Glutamatergic neuron (in vitro differentiated cells): Measurements from ENCODE around the gene ATP9A. TPM values are rescaled to one million over a fixed set of nuclear protein-coding genes. Genes with fewer than 3 reads are reported as not detected.
A peak's percentile ranks its signal among the peaks of the same experiment; 100 is the strongest.

Experiments
- DNase-seq: peaks from one replicate; pipeline ENCODE4 v3.0.0; 2022
- H3K27ac Mint-ChIP-seq: one replicate; pipeline ENCODE4 v1.8.0; 2020; ENCODE audit warnings: mild to moderate bottlenecking, mixed read lengths, inconsistent platforms; ENCODE audit not compliant: unreplicated experiment
- H3K27me3 Mint-ChIP-seq: one replicate; pipeline ENCODE4 v1.8.0; 2020; ENCODE audit warnings: mild to moderate bottlenecking, moderate library complexity, mixed read lengths, inconsistent platforms; ENCODE audit not compliant: unreplicated experiment
- H3K36me3 Mint-ChIP-seq: one replicate; pipeline ENCODE4 v1.8.0; 2020; ENCODE audit warnings: mild to moderate bottlenecking, mixed read lengths, inconsistent platforms; ENCODE audit not compliant: unreplicated experiment
- H3K4me1 Mint-ChIP-seq: one replicate; pipeline ENCODE4 v1.8.0; 2020; ENCODE audit warnings: mild to moderate bottlenecking, low read depth, mixed read lengths, inconsistent platforms; ENCODE audit not compliant: unreplicated experiment
- H3K4me3 Mint-ChIP-seq: one replicate; pipeline ENCODE4 v1.8.0; 2020; ENCODE audit warnings: mild to moderate bottlenecking, mixed read lengths, inconsistent platforms; ENCODE audit not compliant: unreplicated experiment
- H3K9me3 Mint-ChIP-seq: one replicate; pipeline ENCODE4 v1.8.0; 2020; ENCODE audit warnings: mild to moderate bottlenecking, moderate library complexity, mixed read lengths, inconsistent platforms; ENCODE audit not compliant: unreplicated experiment
- total RNA-seq: library from RNA; stranded (reverse); fragmentation: NEBNext Ultra II Directional; extraction: Animal tissue kit (Norgen Biotek cat#: 25700); gene quantifications from one replicate; pipeline ENCODE4 v1.2.1, GENCODE V29; 2021; ENCODE audit not compliant: unreplicated experiment
- TF ChIP-seq, protein P1 (sequence below): fragments of 200-600 bp; sonication (generic); IDR thresholded peaks from one replicate; pipeline ENCODE4 v1.5.0; 2021; ENCODE audit not compliant: partially characterized antibody, unreplicated experiment

Gene ATP9A
- total RNA-seq, 1 donor from 2014 or later = 66.1 TPM

DNA sequence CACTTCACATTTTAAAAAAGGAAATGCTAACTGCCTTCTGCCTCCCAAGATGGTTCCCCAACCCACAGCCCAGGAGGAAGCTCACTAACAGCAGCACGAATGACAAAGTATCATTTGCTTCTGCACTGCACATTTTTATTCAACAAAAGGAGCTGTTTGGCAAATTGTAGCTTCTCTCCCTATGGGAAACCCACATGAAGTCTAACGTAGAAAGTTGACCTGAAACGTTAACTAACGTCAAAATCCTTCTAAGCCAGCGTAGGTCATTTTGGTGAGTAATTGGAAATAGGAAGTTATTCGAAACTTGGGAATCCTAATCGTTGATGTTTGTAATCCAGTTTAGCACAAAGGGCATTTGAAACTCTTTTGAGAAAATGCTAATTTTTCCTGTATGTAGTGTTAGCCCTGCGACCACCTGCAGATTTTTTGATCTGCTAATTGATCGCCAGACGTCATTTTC lies 31.2 kb upstream of the ATP9A start:
- peaks cover 31% of the 10 kb centered on the region for H3K4me1 Mint-ChIP-seq
- H3K4me3 Mint-ChIP-seq = peak overlapping the region; percentile 94
- TF ChIP-seq, protein P1, sequence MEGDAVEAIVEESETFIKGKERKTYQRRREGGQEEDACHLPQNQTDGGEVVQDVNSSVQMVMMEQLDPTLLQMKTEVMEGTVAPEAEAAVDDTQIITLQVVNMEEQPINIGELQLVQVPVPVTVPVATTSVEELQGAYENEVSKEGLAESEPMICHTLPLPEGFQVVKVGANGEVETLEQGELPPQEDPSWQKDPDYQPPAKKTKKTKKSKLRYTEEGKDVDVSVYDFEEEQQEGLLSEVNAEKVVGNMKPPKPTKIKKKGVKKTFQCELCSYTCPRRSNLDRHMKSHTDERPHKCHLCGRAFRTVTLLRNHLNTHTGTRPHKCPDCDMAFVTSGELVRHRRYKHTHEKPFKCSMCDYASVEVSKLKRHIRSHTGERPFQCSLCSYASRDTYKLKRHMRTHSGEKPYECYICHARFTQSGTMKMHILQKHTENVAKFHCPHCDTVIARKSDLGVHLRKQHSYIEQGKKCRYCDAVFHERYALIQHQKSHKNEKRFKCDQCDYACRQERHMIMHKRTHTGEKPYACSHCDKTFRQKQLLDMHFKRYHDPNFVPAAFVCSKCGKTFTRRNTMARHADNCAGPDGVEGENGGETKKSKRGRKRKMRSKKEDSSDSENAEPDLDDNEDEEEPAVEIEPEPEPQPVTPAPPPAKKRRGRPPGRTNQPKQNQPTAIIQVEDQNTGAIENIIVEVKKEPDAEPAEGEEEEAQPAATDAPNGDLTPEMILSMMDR = no peak
- H3K36me3 Mint-ChIP-seq = no peaks in the 10 kb centered on the region
- peaks cover 7% of the 10 kb centered on the region for H3K9me3 Mint-ChIP-seq
- peaks cover 5% of the 10 kb centered on the region for H3K27me3 Mint-ChIP-seq
- H3K27ac Mint-ChIP-seq = no peak overlapping the region
- no peak for DNase-seq

DNA sequence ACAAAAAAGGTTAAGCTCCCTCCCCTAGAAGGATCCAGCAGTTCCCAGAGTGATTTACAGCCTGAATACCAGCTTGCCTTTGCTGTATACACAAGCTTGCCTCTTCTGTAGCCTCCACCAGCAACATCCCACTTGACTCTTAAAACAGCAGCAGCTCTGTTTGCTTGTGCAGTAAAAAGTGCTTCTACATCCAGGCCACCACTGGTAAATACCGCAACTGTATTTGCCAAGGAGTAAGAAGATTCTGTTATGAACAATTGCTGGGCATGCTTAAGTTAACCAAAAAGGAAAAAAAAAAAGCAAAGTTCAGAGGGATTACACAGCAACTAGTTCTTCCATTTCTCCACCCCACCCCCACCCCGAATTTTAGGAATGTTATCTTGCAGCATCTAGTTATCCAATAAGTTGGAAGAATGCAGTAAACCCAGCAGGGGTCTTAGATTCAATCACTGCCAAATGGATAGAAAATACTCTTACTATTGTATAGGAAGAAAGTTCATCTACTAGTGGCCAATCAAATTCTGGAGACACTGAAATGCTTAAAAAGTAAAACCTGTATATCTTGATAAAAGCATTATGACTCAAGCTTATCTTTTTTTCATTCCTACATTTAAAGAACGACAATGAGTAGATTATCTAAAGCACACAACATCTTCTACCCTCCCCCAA lies 29.3 kb upstream of the ATP9A start:
- no peak overlapping the region for H3K27ac Mint-ChIP-seq
- DNase-seq = no peak
- peaks cover 29% of the 10 kb centered on the region for H3K4me1 Mint-ChIP-seq

DNA sequence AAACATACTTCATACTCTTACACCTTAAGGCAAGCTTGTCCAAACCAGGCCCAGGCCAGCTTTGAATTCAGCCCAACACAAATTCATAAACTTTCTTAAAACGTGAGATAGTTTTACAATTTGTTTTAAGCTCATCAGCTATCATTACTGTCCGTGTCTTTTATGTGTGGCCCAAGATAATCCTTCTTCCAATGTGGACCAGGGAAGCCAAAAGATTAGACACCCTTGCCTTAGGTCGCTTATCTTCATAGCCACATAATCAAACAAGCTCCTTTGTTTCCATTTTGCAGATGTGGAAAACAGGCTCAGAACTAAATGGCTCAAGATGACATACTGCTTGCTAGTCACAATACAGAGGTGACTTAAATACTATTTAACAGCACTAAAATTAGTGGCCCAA lies 28.1 kb upstream of the ATP9A start:
- TF ChIP-seq, protein P1 = no peak
- H3K9me3 Mint-ChIP-seq = peaks cover 2% of the 10 kb centered on the region
- DNase-seq = no peak
- no peak overlapping the region for H3K27ac Mint-ChIP-seq
- H3K36me3 Mint-ChIP-seq = no peaks in the 10 kb centered on the region
- H3K4me1 Mint-ChIP-seq = peaks cover 28% of the 10 kb centered on the region
- no peaks in the 10 kb centered on the region for H3K27me3 Mint-ChIP-seq
- H3K4me3 Mint-ChIP-seq = no peak overlapping the region

More for the DNA sequence above, 29.3 kb upstream of the ATP9A start:
- Mint-ChIP-seq H3K4me3 (no peak overlapping the region), H3K36me3 (no peaks in the 10 kb centered on the region), H3K9me3 (peaks cover 4% of the 10 kb centered on the region), H3K27me3 (peaks cover 3% of the 10 kb centered on the region)
- TF ChIP-seq, protein P1 = no peak

DNA sequence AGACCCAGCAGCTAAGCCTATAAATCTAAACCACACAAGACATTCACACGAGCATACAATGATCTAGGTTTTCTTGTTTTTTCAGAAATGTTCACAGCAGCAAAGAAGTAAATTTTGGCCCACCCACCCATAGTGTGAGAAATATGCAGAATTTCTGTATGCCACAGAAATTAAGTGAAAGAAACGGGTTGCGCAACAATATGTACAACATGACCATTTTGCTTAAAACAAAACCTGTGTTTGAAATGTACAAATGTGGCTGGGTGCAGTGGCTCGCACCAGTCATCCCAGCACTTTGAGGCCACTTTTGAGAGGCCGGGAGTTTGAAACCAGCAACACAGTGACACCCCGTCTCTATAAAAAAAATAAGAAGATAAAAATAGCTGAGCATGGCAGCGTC lies 24.8 kb upstream of the ATP9A start:
- TF ChIP-seq, protein P1 = no peak
- no peaks in the 10 kb centered on the region for H3K27me3 Mint-ChIP-seq
- H3K9me3 Mint-ChIP-seq = no peaks in the 10 kb centered on the region
- no peaks in the 10 kb centered on the region for H3K36me3 Mint-ChIP-seq
- H3K4me3 Mint-ChIP-seq = no peak overlapping the region
- H3K27ac Mint-ChIP-seq = peak overlapping the region; percentile 10
- H3K4me1 Mint-ChIP-seq = peaks cover 12% of the 10 kb centered on the region
- no peak for DNase-seq

DNA sequence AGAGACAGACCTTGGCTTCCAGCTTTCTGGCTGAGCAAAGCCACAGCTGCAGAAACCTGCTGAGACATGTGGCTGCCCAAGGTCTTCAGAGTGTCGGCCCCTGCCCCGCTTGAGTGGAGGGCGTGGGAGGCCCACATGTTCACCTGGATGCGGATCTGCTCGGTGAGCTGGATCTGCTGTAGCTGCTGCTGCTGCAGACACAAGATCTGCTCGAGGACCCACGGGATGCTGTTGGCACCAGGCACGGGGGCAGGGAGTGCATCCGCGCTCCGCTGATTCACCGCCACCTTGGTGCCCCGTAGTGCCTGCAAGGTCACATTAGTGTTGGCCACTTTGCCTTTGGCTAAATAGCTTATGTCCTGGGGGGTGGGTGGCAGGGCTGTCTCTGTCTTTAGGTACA lies 23.4 kb upstream of the ATP9A start:
- Mint-ChIP-seq H3K27ac (no peak overlapping the region), H3K4me3 (no peak overlapping the region), H3K9me3 (no peaks in the 10 kb centered on the region), H3K27me3 (no peaks in the 10 kb centered on the region), H3K36me3 (no peaks in the 10 kb centered on the region), H3K4me1 (peaks cover 3% of the 10 kb centered on the region)
- DNase-seq = no peak
- TF ChIP-seq, protein P1 = no peak
